PFSK-1 (cell line): ENCODE measurements around the gene SLAMF7.

Experiments
- FOXP2 ChIP-seq: optimal IDR thresholded peaks from 2 replicates; pipeline ENCODE3; 2011; ENCODE audit warnings: borderline replicate concordance, control low read depth, inconsistent platforms; ENCODE audit not compliant: insufficient read depth; ENCODE audit errors: extremely low read length, extremely low read depth
- POLR2AphosphoS5 ChIP-seq: IDR thresholded peaks from 2 replicates; pipeline ENCODE4 v1.6.1; 2012; ENCODE audit warnings: low read depth, mild to moderate bottlenecking, control low read depth, low read length, moderate library complexity
- REST ChIP-seq, 2 experiments: IDR thresholded peaks; 2 replicates each; pipeline versions ENCODE4 v1.6.1 to v1.8.0; 2011 to 2012; ENCODE audit warnings: low read depth in 2 of 2, low read length in 2 of 2, control low read depth in 1 of 2, inconsistent platforms in 1 of 2, mild to moderate bottlenecking in 1 of 2, moderate library complexity in 1 of 2; ENCODE audit not compliant: insufficient read depth in 1 of 2
- SIN3A ChIP-seq: IDR thresholded peaks from 2 replicates; pipeline ENCODE4 v1.6.1; 2012; ENCODE audit warnings: mild to moderate bottlenecking, low read length, moderate library complexity, borderline replicate concordance; ENCODE audit not compliant: insufficient read depth
- TAF1 ChIP-seq: IDR thresholded peaks from 2 replicates; pipeline ENCODE4 v1.6.1; 2012; ENCODE audit warnings: low read length, control low read depth, borderline replicate concordance; ENCODE audit not compliant: insufficient read depth

The SLAMF7 gene

GRCh38 chr1:160733898-160734297 is 5.1 kb upstream of the SLAMF7 start:
- TF ChIP-seq POLR2AphosphoS5 (no peak), TAF1 (no peak), SIN3A (no peak), FOXP2 (no peak), REST (IDR thresholded peaks at IDR 0.05; ENCODE audit: insufficient read depth in 1 of 2, low read depth in 2 of 2, low read length in 2 of 2) (no peak)

- no peak for TF ChIP-seq REST (IDR thresholded peaks at IDR 0.05; ENCODE audit: insufficient read depth in 1 of 2, low read depth in 2 of 2, low read length in 2 of 2)
Observed at GRCh38 chr1:160734301-160734700, 4.7 kb upstream of the SLAMF7 start.

- TF ChIP-seq FOXP2, result no peak
- no peak for TF ChIP-seq TAF1
- TF ChIP-seq SIN3A, result no peak
- no peak for TF ChIP-seq POLR2AphosphoS5
- no peak for TF ChIP-seq REST (IDR thresholded peaks at IDR 0.05; ENCODE audit: insufficient read depth in 1 of 2, low read depth in 2 of 2, low read length in 2 of 2)
Observed at GRCh38 chr1:160738271-160738670, 776 bp upstream of the SLAMF7 start.

- TF ChIP-seq SIN3A, result no peak
- TF ChIP-seq TAF1, result no peak
- TF ChIP-seq FOXP2, result no peak
- TF ChIP-seq REST (IDR thresholded peaks at IDR 0.05; ENCODE audit: insufficient read depth in 1 of 2, low read depth in 2 of 2, low read length in 2 of 2), result no peak
- TF ChIP-seq POLR2AphosphoS5, result no peak
Observed at GRCh38 chr1:160740133-160740688, 1.2 kb downstream of the SLAMF7 start.

- no peak for TF ChIP-seq FOXP2
- no peak for TF ChIP-seq REST (IDR thresholded peaks at IDR 0.05; ENCODE audit: insufficient read depth in 1 of 2, low read depth in 2 of 2, low read length in 2 of 2)
- no peak for TF ChIP-seq TAF1
- TF ChIP-seq POLR2AphosphoS5, result no peak
- TF ChIP-seq SIN3A, result no peak
Observed at GRCh38 chr1:160741092-160741501, 2.0 kb downstream of the SLAMF7 start.
